ENCODE data around the gene AKR7A3. TPM values are rescaled to one million over a fixed set of nuclear protein-coding genes. Genes with fewer than 3 reads are reported as not detected.
"Not testable (repeated sequence)": the region's sequence is repeated elsewhere in the genome, so short reads cannot be mapped to it uniquely, and the experiment has no call there.

The AKR7A3 gene
- total and polyA plus RNA-seq, 3 donors from 2014 or later: 2.3 to 6.5 (median 6.2) TPM

- Histone ChIP-seq H3K36me3 (ENCODE audit: low read depth, missing control alignments) (no peaks in the 10 kb centered on the region), H3K4me1 (no peaks in the 10 kb centered on the region), H3K27ac (no peak overlapping the region), H3K4me3 (no peak overlapping the region), H3K27me3 (no peaks in the 10 kb centered on the region), H3K9me3 (no peaks in the 10 kb centered on the region)
- TF ChIP-seq POLR2A (IDR thresholded peaks at IDR 0.05): no peak
- TF ChIP-seq, protein P1, sequence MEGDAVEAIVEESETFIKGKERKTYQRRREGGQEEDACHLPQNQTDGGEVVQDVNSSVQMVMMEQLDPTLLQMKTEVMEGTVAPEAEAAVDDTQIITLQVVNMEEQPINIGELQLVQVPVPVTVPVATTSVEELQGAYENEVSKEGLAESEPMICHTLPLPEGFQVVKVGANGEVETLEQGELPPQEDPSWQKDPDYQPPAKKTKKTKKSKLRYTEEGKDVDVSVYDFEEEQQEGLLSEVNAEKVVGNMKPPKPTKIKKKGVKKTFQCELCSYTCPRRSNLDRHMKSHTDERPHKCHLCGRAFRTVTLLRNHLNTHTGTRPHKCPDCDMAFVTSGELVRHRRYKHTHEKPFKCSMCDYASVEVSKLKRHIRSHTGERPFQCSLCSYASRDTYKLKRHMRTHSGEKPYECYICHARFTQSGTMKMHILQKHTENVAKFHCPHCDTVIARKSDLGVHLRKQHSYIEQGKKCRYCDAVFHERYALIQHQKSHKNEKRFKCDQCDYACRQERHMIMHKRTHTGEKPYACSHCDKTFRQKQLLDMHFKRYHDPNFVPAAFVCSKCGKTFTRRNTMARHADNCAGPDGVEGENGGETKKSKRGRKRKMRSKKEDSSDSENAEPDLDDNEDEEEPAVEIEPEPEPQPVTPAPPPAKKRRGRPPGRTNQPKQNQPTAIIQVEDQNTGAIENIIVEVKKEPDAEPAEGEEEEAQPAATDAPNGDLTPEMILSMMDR (IDR thresholded peaks at IDR 0.05): no peak
- 94 to 98% methylated on average over 5 to 9 of the region's 9 CpGs for WGBS, 2 donors
- no peak for DNase-seq
- intact Hi-C loops (cut with DNase I; ENCODE audit: low total_unique reads): no loop called here
Observed at GRCh38 chr1:19283891-19284290, 4.7 kb downstream of the AKR7A3 start.

DNA sequence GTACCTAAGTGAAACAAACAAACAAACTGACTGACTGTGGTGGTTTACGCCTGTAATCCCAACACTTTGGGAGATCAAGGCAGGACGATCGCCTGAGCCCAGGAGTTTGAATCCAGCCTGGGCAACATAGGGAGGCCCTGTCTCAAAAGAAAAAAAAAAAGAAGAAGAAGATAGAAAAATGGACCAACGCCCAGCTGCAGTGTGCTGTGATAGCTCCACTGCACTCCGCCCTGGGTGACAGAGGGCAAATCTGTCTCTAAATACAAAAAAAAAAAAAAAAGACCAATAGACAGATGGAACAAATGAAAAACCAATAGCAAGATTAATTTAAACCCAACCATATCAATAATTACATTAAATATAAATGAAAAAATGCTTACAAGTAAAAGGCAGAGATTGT is 13.9 kb downstream of the AKR7A3 start:
- WGBS, 2 donors: 71 to 84% methylated on average over 5 of the region's 5 CpGs
- H3K27me3 ChIP-seq: no peaks in the 10 kb centered on the region
- no peaks in the 10 kb centered on the region for H3K4me1 ChIP-seq
- intact Hi-C loops (cut with DNase I; ENCODE audit: low total_unique reads): no loop called here
- H3K36me3 ChIP-seq (ENCODE audit: low read depth, missing control alignments): no peaks in the 10 kb centered on the region
- DNase-seq: no peak
- no peak overlapping the region for H3K27ac ChIP-seq
- H3K4me3 ChIP-seq: no peak overlapping the region
- TF ChIP-seq, protein P1 (IDR thresholded peaks at IDR 0.05): no peak
- TF ChIP-seq POLR2A (IDR thresholded peaks at IDR 0.05): no peak
- no peaks in the 10 kb centered on the region for H3K9me3 ChIP-seq

DNA sequence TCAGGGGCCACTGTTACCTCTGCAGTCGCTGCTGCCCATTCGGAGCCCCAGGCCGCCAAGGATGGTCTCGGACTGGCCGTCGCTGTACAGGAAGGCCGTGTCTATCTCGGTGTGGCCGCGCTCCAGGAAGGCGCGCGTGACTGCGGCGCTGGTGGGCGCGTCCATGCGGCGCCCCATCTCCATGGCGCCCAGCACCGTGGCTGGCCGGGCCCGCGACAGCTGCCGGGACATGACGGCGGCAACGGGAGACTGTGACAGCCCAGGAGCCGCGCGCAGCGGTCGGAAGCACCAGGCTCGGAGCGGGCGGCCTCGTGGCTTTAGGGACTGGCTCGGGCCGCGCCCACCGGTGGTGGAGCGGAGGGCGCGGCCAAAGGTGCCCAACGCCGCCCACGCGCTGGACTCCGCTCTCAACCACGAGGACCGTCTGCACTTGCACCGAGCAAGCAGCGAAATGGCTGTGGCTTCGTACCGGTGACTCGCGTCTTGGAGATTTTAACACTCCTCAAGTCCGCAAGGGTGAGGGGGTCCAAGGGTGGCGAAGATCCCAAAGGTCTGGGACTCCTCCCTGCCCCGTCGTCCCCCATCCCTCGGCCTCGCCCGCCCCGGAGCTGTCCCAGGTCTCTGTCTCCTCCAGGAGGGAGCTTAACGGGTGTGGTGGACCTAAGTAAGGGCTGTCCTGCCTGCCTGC is 14.6 kb downstream of the AKR7A3 start:
- intact Hi-C loops (cut with DNase I; ENCODE audit: low total_unique reads); H3K9me3 ChIP-seq; H3K4me3 ChIP-seq; H3K36me3 ChIP-seq (ENCODE audit: low read depth, missing control alignments); H3K4me1 ChIP-seq; H3K27me3 ChIP-seq; H3K27ac ChIP-seq; DNase-seq: not testable (repeated sequence)
- WGBS, 2 donors: 21 to 43% methylated on average over 11 to 45 of the region's 66 CpGs

DNA sequence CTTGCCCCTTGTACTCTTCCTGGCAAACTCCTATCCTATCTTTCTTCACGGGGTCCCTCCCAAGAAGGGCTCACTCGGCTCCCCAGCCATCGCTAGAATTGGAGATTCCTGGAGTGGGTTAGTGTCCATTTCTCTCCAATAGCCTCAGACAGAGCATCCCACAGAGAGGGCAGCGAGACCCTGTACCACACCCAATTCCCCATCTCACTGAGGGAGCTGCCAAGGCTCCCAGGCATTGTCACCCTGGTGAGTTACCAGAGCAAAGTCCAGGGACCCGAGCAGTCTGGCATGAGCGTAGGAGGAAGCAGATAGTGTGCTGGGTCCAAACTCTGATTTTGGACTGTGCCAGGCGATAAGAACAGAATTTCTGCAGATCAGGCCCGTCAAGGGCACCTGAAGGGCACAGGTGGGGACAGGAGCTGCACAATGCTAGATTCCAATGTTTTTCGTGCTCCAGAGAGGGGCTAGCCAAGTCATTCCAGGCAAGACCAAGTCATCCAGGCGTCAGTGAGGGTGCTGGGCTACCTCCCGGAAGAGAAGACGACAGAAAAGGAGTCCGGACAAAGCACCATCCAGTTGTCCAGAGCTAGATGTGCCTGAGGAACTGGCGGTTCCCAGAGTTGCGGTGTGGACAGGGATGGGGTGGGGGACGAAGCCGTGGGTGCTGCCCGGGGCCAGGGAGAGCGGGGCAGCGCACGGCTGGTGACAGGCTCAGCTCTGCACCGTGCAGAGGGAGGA is 15.3 kb downstream of the AKR7A3 start:
- Histone ChIP-seq H3K27ac (no peak overlapping the region), H3K27me3 (no peaks in the 10 kb centered on the region), H3K36me3 (ENCODE audit: low read depth, missing control alignments) (no peaks in the 10 kb centered on the region), H3K4me1 (no peaks in the 10 kb centered on the region), H3K9me3 (no peaks in the 10 kb centered on the region), H3K4me3 (no peak overlapping the region)
- TF ChIP-seq POLR2A (IDR thresholded peaks at IDR 0.05): no peak
- TF ChIP-seq, protein P1 (IDR thresholded peaks at IDR 0.05): no peak
- intact Hi-C loops (cut with DNase I; ENCODE audit: low total_unique reads): no loop called here
- DNase-seq: no peak
- 70 to 76% methylated on average over 20 to 22 of the region's 22 CpGs for WGBS, 2 donors

GRCh38 chr1:19272064-19272463 is 16.5 kb downstream of the AKR7A3 start:
- Histone ChIP-seq H3K9me3 (no peaks in the 10 kb centered on the region), H3K27me3 (no peaks in the 10 kb centered on the region), H3K4me1 (no peaks in the 10 kb centered on the region), H3K36me3 (ENCODE audit: low read depth, missing control alignments) (no peaks in the 10 kb centered on the region), H3K4me3 (no peak overlapping the region), H3K27ac (no peak overlapping the region)
- no peak for DNase-seq
- intact Hi-C loops (cut with DNase I; ENCODE audit: low total_unique reads): no loop called here
- no peak for TF ChIP-seq POLR2A (IDR thresholded peaks at IDR 0.05)
- TF ChIP-seq, protein P1 (IDR thresholded peaks at IDR 0.05): no peak

DNA sequence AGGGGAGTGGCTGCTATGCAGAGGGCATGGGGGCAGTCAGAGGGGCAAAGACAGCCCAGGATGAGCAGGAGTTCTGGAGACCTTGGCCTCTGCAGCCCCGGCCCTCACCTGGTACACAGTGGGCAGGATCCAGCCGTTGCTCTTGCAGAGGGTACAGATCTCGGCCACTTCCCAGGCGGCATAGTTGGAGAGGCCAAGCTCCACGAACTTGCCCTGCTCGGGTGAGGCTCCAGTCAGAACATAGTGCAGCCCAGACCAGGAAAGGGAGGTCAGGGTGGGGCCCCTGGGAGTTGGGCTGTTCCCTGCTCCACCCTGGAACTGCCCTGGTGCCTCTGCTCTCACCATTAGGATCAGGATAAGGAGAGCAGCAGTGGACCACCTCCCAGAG is 18.2 kb downstream of the AKR7A3 start:
- H3K4me3 ChIP-seq; intact Hi-C loops (cut with DNase I; ENCODE audit: low total_unique reads); H3K27ac ChIP-seq; H3K27me3 ChIP-seq; DNase-seq; H3K9me3 ChIP-seq; H3K36me3 ChIP-seq (ENCODE audit: low read depth, missing control alignments); H3K4me1 ChIP-seq: not testable (repeated sequence)
- WGBS, 2 donors: 88 to 90% methylated on average over 2 to 6 of the region's 6 CpGs

DNA sequence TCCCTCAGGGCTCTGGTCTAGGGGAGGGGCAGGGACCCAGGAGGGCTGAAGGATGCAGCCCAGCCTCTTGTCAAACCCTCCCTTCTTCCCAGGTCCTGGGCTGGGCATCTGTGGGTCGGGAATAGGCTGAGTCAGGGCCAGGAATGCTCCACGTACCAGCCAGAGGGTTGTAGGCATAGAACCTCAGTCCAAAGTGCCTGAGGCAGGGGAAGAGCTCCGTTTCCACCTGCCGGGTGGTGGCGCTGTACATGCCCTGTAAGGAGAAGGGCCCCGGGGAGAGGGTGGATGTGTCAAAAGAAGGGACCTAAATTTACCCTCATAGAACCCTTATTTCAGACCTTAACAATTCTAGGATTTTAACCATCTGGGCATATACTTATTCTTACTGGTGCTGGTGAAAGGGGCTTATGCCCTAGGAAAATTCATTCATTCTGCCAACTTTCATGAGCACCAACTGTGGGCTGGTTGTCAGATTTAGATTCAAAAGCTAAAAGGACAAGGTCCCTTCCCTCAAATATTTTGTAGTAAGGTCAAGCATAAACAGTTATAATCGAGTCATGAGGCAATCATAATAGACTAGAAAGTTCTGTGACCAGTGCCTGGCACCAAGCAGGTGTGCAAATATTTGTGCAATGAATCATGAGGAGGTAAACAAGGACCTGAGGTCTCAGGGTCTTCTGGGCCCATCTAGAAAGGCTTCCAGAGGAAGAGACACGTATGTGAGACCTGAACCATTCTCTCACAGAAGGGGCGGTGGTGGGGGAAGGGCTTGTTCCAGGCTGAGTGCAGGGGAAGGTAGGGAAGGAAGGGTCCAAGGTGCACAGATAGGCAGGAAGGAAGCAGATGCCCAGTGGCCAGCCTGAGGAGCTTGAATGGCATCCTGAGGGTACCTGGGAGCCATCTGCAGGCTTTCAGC is 18.9 kb downstream of the AKR7A3 start:
- intact Hi-C loops (cut with DNase I; ENCODE audit: low total_unique reads); H3K36me3 ChIP-seq (ENCODE audit: low read depth, missing control alignments); H3K4me1 ChIP-seq; H3K9me3 ChIP-seq; H3K27ac ChIP-seq; H3K4me3 ChIP-seq; H3K27me3 ChIP-seq; DNase-seq: not testable (repeated sequence)
- 87 to 90% methylated on average over 9 of the region's 9 CpGs for WGBS, 2 donors
